Activated naive CD4-positive, alpha-beta T cell treated with anti-CD3 and anti-CD28 coated beads for 36 hours (primary cell): Measurements from ENCODE around the gene MRPS9. TPM values are rescaled to one million over a fixed set of nuclear protein-coding genes. Genes with fewer than 3 reads are reported as not detected.

ENCODE experiments used
- CTCF ChIA-PET: fragments of 350-600 bp; sonication (Branson Sonifier 250); formaldehyde crosslinking; loops from one replicate; lab custom pipeline; 2021; ENCODE audit warnings: antibody characterized with exemption; lab: Charles Lee
- DNase-seq: peaks from one replicate; pipeline ENCODE4 v3.0.0-alpha.2; 2020
- H3K27ac Mint-ChIP-seq: one replicate; pipeline ENCODE4 v1.8.0; 2021; ENCODE audit warnings: mild to moderate bottlenecking, mixed read lengths
- H3K27me3 Mint-ChIP-seq: one replicate; pipeline ENCODE4 v1.8.0; 2021; ENCODE audit warnings: low read depth, mixed read lengths
- H3K36me3 Mint-ChIP-seq: one replicate; pipeline ENCODE4 v1.8.0; 2021; ENCODE audit warnings: low read depth, mixed read lengths
- H3K4me1 Mint-ChIP-seq: one replicate; pipeline ENCODE4 v1.8.0; 2021; ENCODE audit warnings: low read depth, mixed read lengths
- H3K4me3 Mint-ChIP-seq: one replicate; pipeline ENCODE4 v1.8.0; 2021; ENCODE audit warnings: mild to moderate bottlenecking, moderate library complexity, mixed read lengths
- H3K9me3 Mint-ChIP-seq: one replicate; pipeline ENCODE4 v1.8.0; 2021; ENCODE audit warnings: mixed read lengths
- intact Hi-C: fragments of 100-400 bp; cut with micrococcal nuclease; formaldehyde crosslinking; loops from one replicate; pipeline ENCODE4 v1.15.1; 2023
- total RNA-seq, 2 experiments: library from RNA; stranded (reverse); gene quantifications; one replicate each; pipeline ENCODE4 v1.2.3, GENCODE V29; 2021

MRPS9 gene
- total RNA-seq, 2 experiments from 2014 or later, result 42.1 to 45.3 TPM

DNA sequence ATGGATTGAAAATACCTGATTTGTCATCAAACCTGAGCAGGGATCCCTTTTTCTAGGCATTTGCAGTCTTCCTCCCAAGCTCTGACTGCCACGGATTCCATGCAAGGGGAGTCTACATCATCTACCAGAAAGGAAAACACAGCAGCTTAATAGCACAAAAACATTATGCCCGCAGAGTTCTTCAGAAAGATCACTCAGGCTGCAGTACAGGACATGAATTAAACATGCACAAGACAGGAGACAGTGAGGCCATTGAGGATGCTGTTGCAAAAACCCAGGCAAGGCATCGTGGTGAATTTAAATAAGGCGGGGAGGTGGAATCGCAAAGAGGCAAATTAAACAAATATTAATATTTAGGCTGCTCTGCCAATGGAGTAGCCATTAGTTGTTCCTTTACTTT is 88.5 kb downstream of the MRPS9 start:
- Mint-ChIP-seq H3K27ac (no peak overlapping the region), H3K9me3 (no peaks in the 10 kb centered on the region), H3K4me1 (no peaks in the 10 kb centered on the region), H3K27me3 (peaks cover 8% of the 10 kb centered on the region), H3K4me3 (no peak overlapping the region), H3K36me3 (no peaks in the 10 kb centered on the region)
- no peak for DNase-seq
- intact Hi-C loops, result no loop called here
- CTCF ChIA-PET, result no interaction called here

DNA sequence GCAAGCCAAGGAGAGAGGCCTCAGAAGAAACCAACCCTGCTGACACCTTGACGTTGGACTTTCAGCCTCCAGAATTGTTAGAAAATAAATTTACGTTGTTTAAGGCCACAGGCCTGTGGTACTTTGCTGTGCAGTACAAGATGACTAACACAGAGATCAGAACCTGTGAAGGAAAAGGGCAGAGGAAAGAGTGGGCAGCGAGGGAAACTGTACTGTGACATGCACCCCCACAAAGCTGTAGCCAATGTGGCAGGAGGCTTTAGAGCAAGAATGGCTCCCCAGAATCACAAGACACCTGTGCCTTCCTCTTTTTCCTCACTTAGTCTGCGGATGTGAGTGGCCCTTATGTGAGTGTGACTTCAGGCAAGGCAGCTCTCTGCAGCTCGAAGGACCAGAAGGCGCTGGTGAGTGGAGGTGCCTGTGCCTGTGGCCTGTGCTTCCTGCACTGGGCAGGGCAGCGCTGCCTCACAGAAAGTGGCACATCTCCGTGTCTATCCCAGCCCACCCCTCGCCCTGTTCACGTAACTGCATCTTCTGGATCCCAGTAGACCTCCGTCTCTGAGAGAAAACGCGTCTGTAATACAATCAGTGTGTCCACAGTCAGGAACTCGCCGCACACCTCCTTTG is 89.5 kb downstream of the MRPS9 start:
- H3K4me1 Mint-ChIP-seq, result no peaks in the 10 kb centered on the region
- DNase-seq, result no peak
- H3K4me3 Mint-ChIP-seq, result no peak overlapping the region
- no peaks in the 10 kb centered on the region for H3K36me3 Mint-ChIP-seq
- H3K27ac Mint-ChIP-seq, result no peak overlapping the region
- no peaks in the 10 kb centered on the region for H3K9me3 Mint-ChIP-seq
- CTCF ChIA-PET, result no interaction called here
- intact Hi-C loops, result no loop called here
- peaks cover 8% of the 10 kb centered on the region for H3K27me3 Mint-ChIP-seq

DNA sequence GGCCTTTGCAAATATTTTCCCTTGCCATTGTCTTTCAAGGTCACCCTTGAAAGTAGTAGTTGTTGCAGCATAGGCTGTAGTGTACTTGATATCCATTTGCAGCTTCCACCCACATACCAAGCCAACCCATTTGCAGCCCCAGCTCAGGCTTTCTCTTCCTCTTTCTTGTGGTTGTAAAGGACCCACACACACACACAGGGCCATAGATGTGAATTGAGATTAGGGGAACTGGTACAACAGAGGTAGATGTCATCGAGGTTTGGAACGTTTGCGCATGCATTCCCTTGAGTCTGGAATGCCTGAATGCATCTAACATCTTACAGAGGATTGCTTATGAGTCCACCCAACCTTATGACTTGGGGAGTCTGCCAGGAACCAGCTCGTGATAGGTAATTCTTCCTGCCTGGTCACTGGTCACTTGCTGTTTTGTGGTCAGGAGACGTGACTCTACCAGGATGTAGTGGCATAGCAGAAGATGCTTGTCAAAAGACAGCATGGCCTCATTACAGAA is 91.9 kb downstream of the MRPS9 start:
- no peak overlapping the region for H3K27ac Mint-ChIP-seq

DNA sequence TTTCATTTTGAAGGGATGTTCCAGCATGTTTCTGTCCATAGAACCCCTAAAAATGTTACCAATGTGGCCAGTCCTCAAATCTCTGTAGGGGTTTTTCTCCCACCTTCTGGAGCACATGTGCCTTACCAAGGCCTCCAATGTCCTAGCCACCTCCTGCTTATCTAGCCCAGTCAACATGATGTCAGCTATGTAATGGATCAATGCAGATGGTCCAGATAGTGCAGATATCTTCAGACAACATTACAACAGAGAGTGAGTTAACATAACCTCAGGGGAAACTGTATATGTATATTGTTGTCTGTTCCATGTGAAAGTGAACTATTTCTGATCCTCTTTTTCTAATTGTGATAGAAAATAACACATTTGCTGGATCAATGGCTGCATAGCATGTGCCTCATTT is 92.7 kb downstream of the MRPS9 start:
- CTCF ChIA-PET, result no interaction called here
- no peaks in the 10 kb centered on the region for H3K9me3 Mint-ChIP-seq
- intact Hi-C loops, result no loop called here
- no peak overlapping the region for H3K4me3 Mint-ChIP-seq
- H3K36me3 Mint-ChIP-seq, result no peaks in the 10 kb centered on the region
- DNase-seq, result no peak
- H3K4me1 Mint-ChIP-seq, result no peaks in the 10 kb centered on the region
- H3K27ac Mint-ChIP-seq, result no peak overlapping the region
- H3K27me3 Mint-ChIP-seq, result peaks cover 4% of the 10 kb centered on the region

More for the DNA sequence above, 91.9 kb downstream of the MRPS9 start:
- H3K4me1 Mint-ChIP-seq, result no peaks in the 10 kb centered on the region
- H3K36me3 Mint-ChIP-seq, result no peaks in the 10 kb centered on the region
- no peak overlapping the region for H3K4me3 Mint-ChIP-seq
- CTCF ChIA-PET, result no interaction called here
- no peak for DNase-seq
- H3K9me3 Mint-ChIP-seq, result no peaks in the 10 kb centered on the region
- peaks cover 6% of the 10 kb centered on the region for H3K27me3 Mint-ChIP-seq
- intact Hi-C loops, result no loop called here

DNA sequence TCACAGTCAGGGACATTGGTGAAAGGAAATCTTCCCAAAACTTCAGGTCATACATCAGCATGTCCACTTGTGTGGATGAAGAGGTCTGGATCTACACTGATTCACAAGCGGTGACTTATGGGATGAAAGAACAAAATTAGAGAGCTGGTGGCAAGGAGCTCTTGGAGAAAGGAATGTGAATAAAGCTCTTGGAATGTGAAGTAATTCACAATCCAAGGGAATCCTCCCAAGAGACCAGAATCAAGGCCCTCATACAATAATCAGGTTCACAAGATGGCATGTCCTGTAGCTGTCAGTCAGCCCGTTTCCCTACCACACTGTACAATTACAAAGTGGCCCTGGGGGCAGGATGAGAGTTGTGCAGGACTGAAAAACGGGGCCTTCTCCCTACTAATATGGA is 96.2 kb downstream of the MRPS9 start:
- Mint-ChIP-seq H3K36me3 (no peaks in the 10 kb centered on the region), H3K4me3 (no peak overlapping the region), H3K9me3 (no peaks in the 10 kb centered on the region), H3K27ac (no peak overlapping the region), H3K27me3 (peaks cover 2% of the 10 kb centered on the region), H3K4me1 (no peaks in the 10 kb centered on the region)
- intact Hi-C loops, result no loop called here
- no peak for DNase-seq
- CTCF ChIA-PET, result interaction anchor here (1.0 kb wide), 2 partner anchors 19 to 102 kb away, joined by 4 to 5 read pairs; no protein-coding TSS in a partner anchor

DNA sequence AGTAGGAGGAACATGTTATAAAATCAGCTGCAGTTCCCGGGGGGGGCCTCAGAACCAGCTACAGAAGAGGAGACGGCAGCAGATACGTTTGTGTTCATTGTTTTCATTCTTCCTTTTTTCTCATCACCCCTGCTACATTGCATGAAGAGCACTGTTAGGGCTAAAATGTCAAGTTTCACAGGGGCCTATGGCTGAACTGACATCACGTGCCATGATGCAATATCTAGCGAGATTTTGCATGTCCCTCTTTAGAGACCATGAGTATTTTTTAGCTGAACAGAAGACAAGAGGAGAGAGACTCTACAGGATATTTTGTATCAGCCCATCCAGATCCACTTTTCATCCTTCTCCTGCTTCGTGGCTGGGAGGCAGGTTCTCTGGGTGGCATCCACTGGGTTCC is 97.6 kb downstream of the MRPS9 start:
- CTCF ChIA-PET, result no interaction called here
- peaks cover 5% of the 10 kb centered on the region for H3K27me3 Mint-ChIP-seq
- H3K9me3 Mint-ChIP-seq, result no peaks in the 10 kb centered on the region
- DNase-seq, result no peak
- H3K36me3 Mint-ChIP-seq, result no peaks in the 10 kb centered on the region
- H3K4me3 Mint-ChIP-seq, result no peak overlapping the region
- no peaks in the 10 kb centered on the region for H3K4me1 Mint-ChIP-seq
- intact Hi-C loops, result no loop called here
- H3K27ac Mint-ChIP-seq, result no peak overlapping the region

DNA sequence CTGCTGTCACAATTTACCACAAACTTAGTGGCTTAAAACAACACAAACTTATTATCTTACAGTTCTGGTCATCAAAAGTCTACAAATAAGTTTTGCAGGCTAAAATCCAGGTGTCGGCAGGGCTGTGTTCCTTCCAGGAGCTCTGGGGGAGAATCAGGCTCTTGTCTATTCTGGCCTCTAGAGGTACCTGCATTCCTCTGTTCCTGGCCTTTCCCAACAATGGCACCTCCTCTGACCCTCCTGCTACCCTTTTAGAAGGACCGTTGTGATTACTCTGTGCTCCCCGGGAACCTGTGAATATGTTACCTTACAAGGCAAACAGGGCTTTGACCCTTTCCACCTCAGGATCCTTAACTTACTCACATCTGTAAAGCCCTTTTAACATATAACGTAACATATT is 98.5 kb downstream of the MRPS9 start:
- H3K4me3 Mint-ChIP-seq, result no peak overlapping the region
- H3K36me3 Mint-ChIP-seq, result no peaks in the 10 kb centered on the region
- H3K9me3 Mint-ChIP-seq, result no peaks in the 10 kb centered on the region
- no peak for DNase-seq
- H3K27ac Mint-ChIP-seq, result no peak overlapping the region
- intact Hi-C loops, result no loop called here
- no peaks in the 10 kb centered on the region for H3K4me1 Mint-ChIP-seq
- peaks cover 11% of the 10 kb centered on the region for H3K27me3 Mint-ChIP-seq
- CTCF ChIA-PET, result no interaction called here

DNA sequence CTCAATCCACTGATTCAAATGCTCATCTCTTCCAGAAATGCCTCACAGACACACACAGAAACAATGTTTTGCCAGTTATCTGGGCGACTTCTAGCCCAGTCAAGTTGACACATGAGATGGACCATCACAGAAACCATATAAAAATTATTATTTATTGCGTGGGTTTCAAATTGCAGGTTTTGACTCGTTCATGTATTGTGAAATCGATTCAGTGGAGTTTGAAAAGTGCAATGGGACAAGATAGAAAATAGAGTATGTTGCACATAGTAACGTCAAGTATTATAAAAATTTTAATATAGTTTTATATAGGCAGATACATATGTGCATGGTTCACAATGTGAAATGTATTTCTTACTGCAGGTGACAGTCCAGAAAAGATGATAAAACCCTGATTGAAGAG is 100.8 kb downstream of the MRPS9 start:
- peaks cover 23% of the 10 kb centered on the region for H3K27me3 Mint-ChIP-seq
- H3K36me3 Mint-ChIP-seq, result no peaks in the 10 kb centered on the region
- no peak overlapping the region for H3K27ac Mint-ChIP-seq
- DNase-seq, result no peak
- CTCF ChIA-PET, result no interaction called here
- H3K4me1 Mint-ChIP-seq, result peaks cover 3% of the 10 kb centered on the region
- no peaks in the 10 kb centered on the region for H3K9me3 Mint-ChIP-seq
- intact Hi-C loops, result no loop called here
- H3K4me3 Mint-ChIP-seq, result no peak overlapping the region

DNA sequence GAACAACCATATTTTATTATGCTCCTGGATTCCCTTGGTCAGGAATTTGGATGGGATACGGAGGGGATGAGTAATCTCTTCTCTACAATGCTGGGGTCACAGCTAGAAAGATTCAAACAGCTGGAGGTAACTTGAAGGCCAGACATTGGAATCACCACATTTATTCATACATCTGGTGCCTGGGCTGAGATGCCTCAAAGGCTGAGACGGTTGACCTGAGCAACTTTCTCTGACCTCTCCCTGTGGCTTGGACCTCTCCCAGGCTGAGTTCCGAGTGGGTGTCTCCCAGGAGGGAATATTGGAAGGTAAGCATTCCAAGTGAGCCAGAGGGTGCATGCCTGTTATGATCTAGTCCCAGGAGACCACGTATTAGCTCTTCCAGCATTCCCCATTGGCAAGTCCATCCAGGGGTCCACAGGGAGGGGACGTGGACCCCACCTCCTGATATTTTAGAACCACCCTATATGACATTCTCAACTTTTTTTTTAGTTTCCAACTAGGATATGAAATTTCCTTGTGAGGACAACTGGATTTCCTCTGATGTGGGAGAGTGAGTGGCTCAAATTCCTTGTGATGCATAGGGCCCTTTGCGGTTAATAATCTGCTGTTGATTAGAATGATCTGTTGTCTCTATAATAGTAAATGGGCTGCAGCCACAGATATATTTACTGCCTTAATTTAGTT is 101.8 kb downstream of the MRPS9 start:
- Mint-ChIP-seq H3K27ac (no peak overlapping the region), H3K4me1 (peaks cover 7% of the 10 kb centered on the region), H3K27me3 (peaks cover 28% of the 10 kb centered on the region), H3K9me3 (no peaks in the 10 kb centered on the region), H3K4me3 (no peak overlapping the region), H3K36me3 (no peaks in the 10 kb centered on the region)
- intact Hi-C loops, result no loop called here
- DNase-seq, result no peak
- CTCF ChIA-PET, result interaction anchor here (0.6 to 1.7 kb wide), 4 partner anchors 20 to 1972 kb away, joined by 3 to 4 read pairs (median 3); no protein-coding TSS in a partner anchor

DNA sequence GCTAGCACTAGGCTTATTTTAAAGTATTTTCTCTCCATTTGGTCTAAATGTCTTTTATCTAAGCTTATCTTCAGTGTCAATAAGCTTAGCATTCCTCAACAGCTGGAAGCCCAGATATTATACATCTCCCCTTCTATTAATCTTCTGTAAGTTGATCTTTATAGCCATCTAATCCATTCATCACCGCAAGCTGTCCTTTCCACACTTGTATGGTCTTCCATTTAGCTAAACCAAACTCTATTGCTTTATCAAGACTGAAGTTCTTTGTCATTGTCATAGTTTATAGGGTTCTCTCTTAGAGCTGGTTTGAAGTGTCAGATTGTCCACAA is 102.3 kb downstream of the MRPS9 start:
- CTCF ChIA-PET, result interaction anchor here (0.8 to 1.7 kb wide), 3 partner anchors 20 to 95 kb away, joined by 3 to 4 read pairs (median 3); no protein-coding TSS in a partner anchor
- H3K4me1 Mint-ChIP-seq, result peaks cover 10% of the 10 kb centered on the region
- no peaks in the 10 kb centered on the region for H3K9me3 Mint-ChIP-seq
- no peak overlapping the region for H3K4me3 Mint-ChIP-seq
- no peak overlapping the region for H3K27ac Mint-ChIP-seq
- no peaks in the 10 kb centered on the region for H3K36me3 Mint-ChIP-seq
- no peak for DNase-seq
- peaks cover 32% of the 10 kb centered on the region for H3K27me3 Mint-ChIP-seq
- intact Hi-C loops, result no loop called here

DNA sequence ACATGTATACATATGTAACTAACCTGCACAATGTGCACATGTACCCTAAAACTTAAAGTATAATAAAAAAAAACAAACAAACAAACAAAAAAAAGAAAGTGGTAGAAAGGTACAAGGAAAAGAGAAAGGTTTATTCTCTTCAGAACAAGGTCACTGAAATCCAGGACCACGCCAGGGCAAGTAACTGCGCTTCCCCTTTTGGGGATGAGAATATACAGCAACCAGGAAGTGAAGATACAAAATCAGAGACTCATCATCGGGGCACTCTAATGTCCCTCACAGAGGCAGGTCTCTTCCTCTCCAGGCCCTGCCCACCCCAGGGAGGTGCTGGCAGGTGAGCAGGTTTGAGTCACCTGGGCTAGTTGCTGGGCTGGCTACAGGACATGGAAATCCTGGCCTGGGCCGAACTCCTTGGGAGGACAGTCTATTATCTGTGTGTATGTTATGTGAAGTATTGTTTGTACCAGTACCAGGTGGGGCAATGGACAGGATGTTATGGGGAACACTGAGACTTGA is 103.3 kb downstream of the MRPS9 start:
- H3K4me3 Mint-ChIP-seq, result no peak overlapping the region
- peaks cover 31% of the 10 kb centered on the region for H3K27me3 Mint-ChIP-seq
- H3K9me3 Mint-ChIP-seq, result no peaks in the 10 kb centered on the region
- no peaks in the 10 kb centered on the region for H3K36me3 Mint-ChIP-seq
- peaks cover 10% of the 10 kb centered on the region for H3K4me1 Mint-ChIP-seq
- CTCF ChIA-PET, result no interaction called here
- no peak for DNase-seq
- H3K27ac Mint-ChIP-seq, result no peak overlapping the region
- intact Hi-C loops, result no loop called here

DNA sequence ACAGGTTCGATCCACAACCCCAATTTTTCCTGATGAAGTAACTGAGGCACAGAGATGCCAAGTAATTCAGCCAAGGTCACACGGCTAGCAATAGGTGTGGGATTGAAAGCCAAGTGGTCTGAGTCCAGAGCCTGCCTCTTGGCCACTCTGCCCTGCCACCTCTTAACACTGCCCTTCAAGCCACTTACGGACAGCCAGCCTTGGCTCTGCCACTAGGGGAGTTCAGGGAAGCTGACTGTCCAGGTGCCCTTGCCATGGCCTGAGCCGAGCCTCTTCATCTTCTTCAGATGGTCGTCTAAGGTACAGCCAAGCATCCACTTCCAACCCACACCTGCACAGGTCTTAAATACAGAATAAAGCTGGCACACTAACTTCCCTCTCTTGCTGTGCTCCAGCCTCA is 104.4 kb downstream of the MRPS9 start:
- Mint-ChIP-seq H3K27me3 (peaks cover 40% of the 10 kb centered on the region), H3K4me3 (no peak overlapping the region), H3K9me3 (no peaks in the 10 kb centered on the region), H3K4me1 (peaks cover 10% of the 10 kb centered on the region), H3K36me3 (no peaks in the 10 kb centered on the region), H3K27ac (no peak overlapping the region)
- CTCF ChIA-PET, result no interaction called here
- intact Hi-C loops, result no loop called here
- no peak for DNase-seq

DNA sequence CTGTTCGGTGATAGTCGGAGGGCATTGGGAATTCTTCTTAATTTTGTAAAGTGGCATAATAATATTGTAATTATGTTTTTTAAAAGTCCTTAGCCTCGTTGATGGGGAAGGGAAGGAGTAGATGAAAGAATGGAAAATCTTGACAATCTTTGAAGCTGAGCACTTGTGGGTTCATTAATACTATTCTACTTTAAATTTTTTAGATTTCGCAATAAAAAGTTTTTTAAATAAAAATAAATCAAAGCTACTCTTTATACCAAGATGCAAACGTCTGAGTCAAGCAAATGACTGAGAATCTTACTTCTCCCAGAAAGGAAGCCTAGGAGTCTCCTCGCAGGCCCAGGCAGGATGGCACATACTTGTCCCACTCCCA is 105.2 kb downstream of the MRPS9 start:
- peak overlapping the region; percentile 67 for H3K4me3 Mint-ChIP-seq
- DNase-seq, result no peak
- H3K27me3 Mint-ChIP-seq, result peaks cover 48% of the 10 kb centered on the region
- no peaks in the 10 kb centered on the region for H3K9me3 Mint-ChIP-seq
- H3K27ac Mint-ChIP-seq, result no peak overlapping the region
- H3K4me1 Mint-ChIP-seq, result peaks cover 10% of the 10 kb centered on the region
- no peaks in the 10 kb centered on the region for H3K36me3 Mint-ChIP-seq
- CTCF ChIA-PET, result interaction anchor here (0.8 kb wide), 1 partner anchor 37 kb away, joined by 3 read pairs; no protein-coding TSS in a partner anchor
- intact Hi-C loops, result no loop called here
